SK-N-SH (cell line): ENCODE measurements around the gene ANO3.

Source experiments
- ELF1 ChIP-seq: IDR thresholded peaks from 2 replicates; pipeline ENCODE4 v1.4.0; 2012
- EP300 ChIP-seq, 2 experiments: IDR thresholded peaks; 2 replicates each; pipeline versions ENCODE4 v1.4.0 to v1.6.1; 2012; ENCODE audit warnings: borderline replicate concordance in 1 of 2, low read depth in 1 of 2, low read length in 1 of 2
- EZH2phosphoT487 ChIP-seq: fragments of 200-600 bp; sonication (generic); IDR thresholded peaks from 2 replicates; pipeline ENCODE4 v1.6.1; 2017; ENCODE audit warnings: low read depth, mixed run types, mild to moderate bottlenecking, antibody characterized with exemption, moderate library complexity, borderline replicate concordance
- FOXM1 ChIP-seq: IDR thresholded peaks from 2 replicates; pipeline ENCODE4 v1.4.0; 2012; ENCODE audit warnings: low read depth, mild to moderate bottlenecking
- NFIC ChIP-seq: IDR thresholded peaks from 2 replicates; pipeline ENCODE4 v1.4.0; 2012; ENCODE audit warnings: borderline replicate concordance
- POLR2AphosphoS5 ChIP-seq: IDR thresholded peaks from 2 replicates; pipeline ENCODE4 v1.6.1; 2012; ENCODE audit warnings: low read depth, low read length
- TAF1 ChIP-seq: IDR thresholded peaks from 2 replicates; pipeline ENCODE4 v1.6.1; 2012; ENCODE audit warnings: low read depth, mild to moderate bottlenecking, low read length, moderate library complexity, borderline replicate concordance
- YY1 ChIP-seq: IDR thresholded peaks from 2 replicates; pipeline ENCODE4 v1.4.0; 2012; ENCODE audit warnings: low read depth, mild to moderate bottlenecking
- TF ChIP-seq, protein P1 (sequence below): fragments of 200-600 bp; sonication (generic); IDR thresholded peaks from 2 replicates; pipeline ENCODE4 v1.6.1; 2017; ENCODE audit warnings: antibody characterized with exemption, mild to moderate bottlenecking, moderate library complexity
- TF ChIP-seq, protein P2 (sequence below): IDR thresholded peaks from 2 replicates; pipeline ENCODE4 v1.4.0; 2012; ENCODE audit warnings: low read depth
- TF ChIP-seq, protein P3 (sequence below): fragments of 150-350 bp; IDR thresholded peaks from 2 replicates; pipeline ENCODE4 v1.6.1; 2017; ENCODE audit warnings: antibody characterized with exemption, low read length, low read depth, borderline replicate concordance
- TF ChIP-seq, protein P4 (sequence below): IDR thresholded peaks from 2 replicates; pipeline ENCODE4 v1.6.1; 2012; ENCODE audit warnings: mild to moderate bottlenecking, low read depth, low read length, moderate library complexity

DNA sequence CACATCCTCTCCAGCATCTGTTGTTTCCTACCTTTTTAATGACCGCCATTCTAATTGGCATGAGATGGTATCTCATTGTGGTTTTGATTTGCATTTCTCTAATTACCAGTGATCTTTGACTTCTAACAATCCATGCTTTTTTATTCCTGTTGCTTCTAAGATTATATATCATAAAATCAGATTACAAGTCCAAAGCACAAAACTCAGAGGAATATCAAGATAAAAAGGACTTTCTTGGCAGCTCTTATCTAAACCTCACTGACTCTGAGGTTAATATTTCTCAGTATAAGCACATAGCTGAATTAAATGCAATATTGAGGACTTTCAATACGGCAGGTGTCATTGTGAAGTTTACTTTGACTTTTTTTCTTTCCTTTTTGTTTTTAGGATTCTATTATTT is 378.6 kb downstream of the ANO3 start:
- TF ChIP-seq, protein P1, sequence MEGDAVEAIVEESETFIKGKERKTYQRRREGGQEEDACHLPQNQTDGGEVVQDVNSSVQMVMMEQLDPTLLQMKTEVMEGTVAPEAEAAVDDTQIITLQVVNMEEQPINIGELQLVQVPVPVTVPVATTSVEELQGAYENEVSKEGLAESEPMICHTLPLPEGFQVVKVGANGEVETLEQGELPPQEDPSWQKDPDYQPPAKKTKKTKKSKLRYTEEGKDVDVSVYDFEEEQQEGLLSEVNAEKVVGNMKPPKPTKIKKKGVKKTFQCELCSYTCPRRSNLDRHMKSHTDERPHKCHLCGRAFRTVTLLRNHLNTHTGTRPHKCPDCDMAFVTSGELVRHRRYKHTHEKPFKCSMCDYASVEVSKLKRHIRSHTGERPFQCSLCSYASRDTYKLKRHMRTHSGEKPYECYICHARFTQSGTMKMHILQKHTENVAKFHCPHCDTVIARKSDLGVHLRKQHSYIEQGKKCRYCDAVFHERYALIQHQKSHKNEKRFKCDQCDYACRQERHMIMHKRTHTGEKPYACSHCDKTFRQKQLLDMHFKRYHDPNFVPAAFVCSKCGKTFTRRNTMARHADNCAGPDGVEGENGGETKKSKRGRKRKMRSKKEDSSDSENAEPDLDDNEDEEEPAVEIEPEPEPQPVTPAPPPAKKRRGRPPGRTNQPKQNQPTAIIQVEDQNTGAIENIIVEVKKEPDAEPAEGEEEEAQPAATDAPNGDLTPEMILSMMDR = no peak
- TF ChIP-seq EP300 (IDR thresholded peaks at IDR 0.05; ENCODE audit: borderline replicate concordance in 1 of 2, low read depth in 1 of 2, low read length in 1 of 2) = no peak
- no peak for TF ChIP-seq FOXM1
- TF ChIP-seq NFIC = no peak
- TF ChIP-seq, protein P2, sequence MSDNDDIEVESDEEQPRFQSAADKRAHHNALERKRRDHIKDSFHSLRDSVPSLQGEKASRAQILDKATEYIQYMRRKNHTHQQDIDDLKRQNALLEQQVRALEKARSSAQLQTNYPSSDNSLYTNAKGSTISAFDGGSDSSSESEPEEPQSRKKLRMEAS = no peak
- TF ChIP-seq YY1 = no peak
- TF ChIP-seq TAF1 = no peak
- no peak for TF ChIP-seq POLR2AphosphoS5
- TF ChIP-seq, protein P3, sequence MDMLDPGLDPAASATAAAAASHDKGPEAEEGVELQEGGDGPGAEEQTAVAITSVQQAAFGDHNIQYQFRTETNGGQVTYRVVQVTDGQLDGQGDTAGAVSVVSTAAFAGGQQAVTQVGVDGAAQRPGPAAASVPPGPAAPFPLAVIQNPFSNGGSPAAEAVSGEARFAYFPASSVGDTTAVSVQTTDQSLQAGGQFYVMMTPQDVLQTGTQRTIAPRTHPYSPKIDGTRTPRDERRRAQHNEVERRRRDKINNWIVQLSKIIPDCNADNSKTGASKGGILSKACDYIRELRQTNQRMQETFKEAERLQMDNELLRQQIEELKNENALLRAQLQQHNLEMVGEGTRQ = no peak
- TF ChIP-seq, protein P4, sequence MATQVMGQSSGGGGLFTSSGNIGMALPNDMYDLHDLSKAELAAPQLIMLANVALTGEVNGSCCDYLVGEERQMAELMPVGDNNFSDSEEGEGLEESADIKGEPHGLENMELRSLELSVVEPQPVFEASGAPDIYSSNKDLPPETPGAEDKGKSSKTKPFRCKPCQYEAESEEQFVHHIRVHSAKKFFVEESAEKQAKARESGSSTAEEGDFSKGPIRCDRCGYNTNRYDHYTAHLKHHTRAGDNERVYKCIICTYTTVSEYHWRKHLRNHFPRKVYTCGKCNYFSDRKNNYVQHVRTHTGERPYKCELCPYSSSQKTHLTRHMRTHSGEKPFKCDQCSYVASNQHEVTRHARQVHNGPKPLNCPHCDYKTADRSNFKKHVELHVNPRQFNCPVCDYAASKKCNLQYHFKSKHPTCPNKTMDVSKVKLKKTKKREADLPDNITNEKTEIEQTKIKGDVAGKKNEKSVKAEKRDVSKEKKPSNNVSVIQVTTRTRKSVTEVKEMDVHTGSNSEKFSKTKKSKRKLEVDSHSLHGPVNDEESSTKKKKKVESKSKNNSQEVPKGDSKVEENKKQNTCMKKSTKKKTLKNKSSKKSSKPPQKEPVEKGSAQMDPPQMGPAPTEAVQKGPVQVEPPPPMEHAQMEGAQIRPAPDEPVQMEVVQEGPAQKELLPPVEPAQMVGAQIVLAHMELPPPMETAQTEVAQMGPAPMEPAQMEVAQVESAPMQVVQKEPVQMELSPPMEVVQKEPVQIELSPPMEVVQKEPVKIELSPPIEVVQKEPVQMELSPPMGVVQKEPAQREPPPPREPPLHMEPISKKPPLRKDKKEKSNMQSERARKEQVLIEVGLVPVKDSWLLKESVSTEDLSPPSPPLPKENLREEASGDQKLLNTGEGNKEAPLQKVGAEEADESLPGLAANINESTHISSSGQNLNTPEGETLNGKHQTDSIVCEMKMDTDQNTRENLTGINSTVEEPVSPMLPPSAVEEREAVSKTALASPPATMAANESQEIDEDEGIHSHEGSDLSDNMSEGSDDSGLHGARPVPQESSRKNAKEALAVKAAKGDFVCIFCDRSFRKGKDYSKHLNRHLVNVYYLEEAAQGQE = no peak
- no peak for TF ChIP-seq ELF1
- TF ChIP-seq EZH2phosphoT487 = no peak
